CD14-positive monocyte (primary cell): ENCODE results near the gene EPHB6. TPM values are rescaled to one million over a fixed set of nuclear protein-coding genes. Genes with fewer than 3 reads are reported as not detected.

Source experiments
- DNase-seq, 3 donors: peaks; one replicate each; pipeline ENCODE4 v3.0.0-alpha.2; 2011 to 2022
- H2AFZ ChIP-seq: 2 replicates; pipeline ENCODE4 v1.6.0; 2012; ENCODE audit warnings: mild to moderate bottlenecking, low read depth, low read length, inconsistent platforms; ENCODE audit not compliant: insufficient read depth, poor library complexity, severe bottlenecking
- H3K27ac ChIP-seq, 2 donors: 1 replicate in 1 of 2; 2 replicates in 1 of 2; pipeline ENCODE4 v1.5.1; 2012 to 2013; ENCODE audit warnings: low read length in 2 of 2, control low read depth in 1 of 2, inconsistent platforms in 1 of 2, low read depth in 1 of 2, mild to moderate bottlenecking in 1 of 2
- H3K27me3 ChIP-seq, 2 donors: one replicate each; pipeline versions ENCODE4 v1.6.0 to v1.6.1; 2011 to 2013; ENCODE audit warnings: low read length in 2 of 2; ENCODE audit not compliant: control insufficient read depth in 2 of 2, insufficient read depth in 2 of 2
- H3K36me3 ChIP-seq, 2 donors: replicated peaks in 1 of 2; 1 replicate in 1 of 2; 2 replicates in 1 of 2; pipeline versions ENCODE4 v1.5.1 to v1.6.1; 2012 to 2013; ENCODE audit warnings: low read length in 2 of 2, control low read depth in 1 of 2, inconsistent platforms in 1 of 2, mild to moderate bottlenecking in 1 of 2; ENCODE audit not compliant: insufficient read depth in 2 of 2, control insufficient read depth in 1 of 2
- H3K4me1 ChIP-seq, 2 donors: 1 replicate in 1 of 2; 2 replicates in 1 of 2; pipeline versions ENCODE4 v1.5.1 to v1.6.1; 2012 to 2013; ENCODE audit warnings: low read length in 2 of 2, control low read depth in 1 of 2, inconsistent platforms in 1 of 2, mild to moderate bottlenecking in 1 of 2, moderate library complexity in 1 of 2; ENCODE audit not compliant: insufficient read depth in 2 of 2, control insufficient read depth in 1 of 2
- H3K4me2 ChIP-seq: replicated peaks from 2 replicates; pipeline ENCODE3; 2012; ENCODE audit warnings: low read length, moderate library complexity, mild to moderate bottlenecking; ENCODE audit not compliant: poor library complexity, severe bottlenecking; ENCODE audit errors: extremely low read depth
- H3K4me3 ChIP-seq, 3 experiments: fragments of 200-600 bp in 1 of 3; sonication (generic) in 1 of 3; replicated peaks in 1 of 3; 1 replicate in 2 of 3; 2 replicates in 1 of 3; pipeline ENCODE4 v1.5.1; 2011 to 2013; ENCODE audit warnings: low read length in 3 of 3, mild to moderate bottlenecking in 3 of 3, control low read depth in 2 of 3, low read depth in 2 of 3, inconsistent platforms in 1 of 3, moderate library complexity in 1 of 3
- H3K79me2 ChIP-seq: 2 replicates; pipeline ENCODE4 v1.6.0; 2012; ENCODE audit warnings: mild to moderate bottlenecking, control low read depth, inconsistent platforms, low read length, moderate library complexity; ENCODE audit not compliant: insufficient read depth
- H3K9ac ChIP-seq: 2 replicates; pipeline ENCODE4 v1.6.0; 2017; ENCODE audit warnings: low read length, mild to moderate bottlenecking; ENCODE audit not compliant: insufficient read depth, poor library complexity, severe bottlenecking
- H3K9me3 ChIP-seq, 2 donors: replicated peaks in 1 of 2; 1 replicate in 1 of 2; 2 replicates in 1 of 2; pipeline versions ENCODE4 v1.5.1 to v1.6.1; 2012 to 2013; ENCODE audit warnings: low read length in 2 of 2, control low read depth in 1 of 2; ENCODE audit not compliant: control insufficient read depth in 1 of 2, insufficient read depth in 1 of 2
- H4K20me1 ChIP-seq: 2 replicates; pipeline ENCODE4 v1.6.0; 2012; ENCODE audit warnings: mild to moderate bottlenecking, low read length, control low read depth, moderate library complexity; ENCODE audit not compliant: insufficient read depth
- H3K27ac Mint-ChIP-seq, 7 donors: one replicate each; pipeline ENCODE4 v1.8.0; 2020; ENCODE audit warnings: mild to moderate bottlenecking in 7 of 7, mixed read lengths in 7 of 7, moderate library complexity in 6 of 7, inconsistent platforms in 2 of 7
- H3K27me3 Mint-ChIP-seq, 3 donors: one replicate each; pipeline ENCODE4 v1.8.0; 2021 to 2022; ENCODE audit warnings: low read depth in 3 of 3, mild to moderate bottlenecking in 3 of 3, mixed read lengths in 3 of 3, moderate library complexity in 3 of 3, inconsistent platforms in 1 of 3
- H3K36me3 Mint-ChIP-seq, 2 donors: one replicate each; pipeline ENCODE4 v1.8.0; 2020; ENCODE audit warnings: mixed read lengths in 2 of 2, inconsistent platforms in 1 of 2, mild to moderate bottlenecking in 1 of 2
- H3K4me1 Mint-ChIP-seq: one replicate; pipeline ENCODE4 v1.8.0; 2020; ENCODE audit warnings: mild to moderate bottlenecking, mixed read lengths
- H3K4me3 Mint-ChIP-seq, 2 donors: one replicate each; pipeline ENCODE4 v1.8.0; 2020; ENCODE audit warnings: mild to moderate bottlenecking in 2 of 2, mixed read lengths in 2 of 2, moderate library complexity in 1 of 2
- H3K9me3 Mint-ChIP-seq, 7 donors: one replicate each; pipeline ENCODE4 v1.8.0; 2020 to 2022; ENCODE audit warnings: mixed read lengths in 7 of 7, mild to moderate bottlenecking in 6 of 7, moderate library complexity in 6 of 7, inconsistent platforms in 2 of 7
- CTCF ChIP-seq: fragments of 200-600 bp; IDR thresholded peaks from one replicate; pipeline ENCODE4 v1.8.0; 2022; ENCODE audit warnings: antibody characterized with exemption, mild to moderate bottlenecking
- WGBS: methylation state at CpG from one replicate; pipeline ENCODE4 v1.1.5; 2013; ENCODE audit warnings: missing lambda C conversion rate; ENCODE audit not compliant: insufficient coverage; 5-methylcytosine and 5-hydroxymethylcytosine counted together
- intact Hi-C, 2 donors: fragments of 100-400 bp; cut with micrococcal nuclease; formaldehyde crosslinking; loops; one replicate each; pipeline versions ENCODE4 v1.15.0 to v1.15.1; 2023
- polyA plus RNA-seq, 3 donors: library from polyadenylated mRNA; depleted of rRNA in 1 of 3; unstranded in 2 of 3; stranded (reverse) in 1 of 3; fragments of 300-500 nt in 2 of 3; fragments of >200 nt in 1 of 3; fragmentation: Illumina TruSeq in 2 of 3; gene quantifications; 1 replicate in 2 of 3; 2 replicates in 1 of 3; pipeline ENCODE4 v1.2.3, GENCODE V29; 2012 to 2021

The EPHB6 gene
- polyA plus RNA-seq, 3 donors = 7.9 to 18.2 (median 9.3) TPM

GRCh38 chr7:142857625-142858024 is 2.7 kb downstream of the EPHB6 start:
- intact Hi-C loops = loop anchor here (5.0 to 10.0 kb wide), 3 partner anchors 145 to 350 kb away; no protein-coding TSS in a partner anchor
- Histone ChIP-seq H3K27me3 (no peaks in the 10 kb centered on the region), H3K4me3 (no peak overlapping the region), H3K4me2 (no peak overlapping the region), H3K4me1 (peaks cover 19 to 31% of the 10 kb centered on the region in 2 donors), H3K36me3 (peaks cover 9 to 18% of the 10 kb centered on the region in 2 donors), H4K20me1 (no peaks in the 10 kb centered on the region), H3K9ac (no peak overlapping the region), H3K9me3 (no peaks in the 10 kb centered on the region), H2AFZ (no peak overlapping the region), H3K27ac (no peak overlapping the region), H3K79me2 (no peaks in the 10 kb centered on the region)
- Mint-ChIP-seq H3K36me3 (peaks cover 15 to 16% of the 10 kb centered on the region in 2 donors), H3K4me3 (no peak overlapping the region), H3K27me3 (peaks cover 0 to 3% (median 0%) of the 10 kb centered on the region in 3 donors), H3K9me3 (peaks cover 0 to 4% (median 0%) of the 10 kb centered on the region in 7 donors), H3K27ac (no peak overlapping the region), H3K4me1 (peaks cover 29% of the 10 kb centered on the region)
- DNase-seq = no peak
- WGBS = 89% methylated on average over 3 of the region's 5 CpGs
- no peak for TF ChIP-seq CTCF

GRCh38 chr7:142859411-142859810 is 4.5 kb downstream of the EPHB6 start:
- no peak overlapping the region for H3K27ac Mint-ChIP-seq
- no peaks in the 10 kb centered on the region for H4K20me1 ChIP-seq
- H3K27me3 ChIP-seq = no peaks in the 10 kb centered on the region
- no peak overlapping the region for H3K4me2 ChIP-seq
- H3K27me3 Mint-ChIP-seq = peaks cover 0 to 3% (median 0%) of the 10 kb centered on the region in 3 donors
- no peaks in the 10 kb centered on the region for H3K79me2 ChIP-seq
- DNase-seq = no peak
- H3K36me3 Mint-ChIP-seq = peaks cover 33 to 34% of the 10 kb centered on the region in 2 donors
- no peak for TF ChIP-seq CTCF
- peaks cover 11 to 19% of the 10 kb centered on the region in 2 donors for H3K4me1 ChIP-seq
- H3K4me3 Mint-ChIP-seq = no peak overlapping the region
- H3K4me3 ChIP-seq = no peak overlapping the region
- intact Hi-C loops = loop anchor here (5.0 to 10.0 kb wide), 3 partner anchors 143 to 348 kb away; no protein-coding TSS in a partner anchor
- H3K9me3 ChIP-seq = no peaks in the 10 kb centered on the region
- peaks cover 0 to 1% (median 0%) of the 10 kb centered on the region in 7 donors for H3K9me3 Mint-ChIP-seq
- peaks cover 15 to 36% of the 10 kb centered on the region in 2 donors for H3K36me3 ChIP-seq
- peaks cover 27% of the 10 kb centered on the region for H3K4me1 Mint-ChIP-seq
- H2AFZ ChIP-seq = no peak overlapping the region
- no peak overlapping the region for H3K27ac ChIP-seq
- H3K9ac ChIP-seq = no peak overlapping the region
